Pons (tissue), 1 donor: Measurements from ENCODE around the gene CIB1.

Experiments
- DNase-seq: peaks from one replicate; pipeline ENCODE4 v3.0.0-alpha.2; 2016; ENCODE audit warnings: low spot score

The CIB1 gene

DNA sequence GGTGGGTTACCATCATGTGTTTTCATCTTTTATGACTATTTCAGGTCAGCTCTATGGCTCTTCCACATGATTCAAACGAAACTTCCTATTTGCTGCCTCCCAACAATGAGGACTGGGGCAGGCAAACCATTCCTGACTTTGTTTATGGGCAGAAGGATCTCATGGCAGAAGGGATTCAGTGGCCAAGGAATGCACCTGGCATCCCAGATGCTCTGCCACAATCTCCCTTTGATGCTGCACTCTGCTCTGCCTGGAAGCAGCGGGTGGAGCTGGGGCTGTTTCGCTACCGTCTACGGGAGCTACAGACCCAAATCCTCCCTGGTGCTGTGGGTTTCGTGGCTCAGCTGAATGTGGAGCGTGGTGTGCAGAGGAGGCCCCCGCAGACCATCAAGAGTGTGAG is 7.1 kb upstream of the CIB1 start:
- no peak for DNase-seq

GRCh38 chr15:90239371-90239770 is 5.6 kb upstream of the CIB1 start:
- DNase-seq, result no peak

GRCh38 chr15:90234096-90234988 is 601 bp upstream of the CIB1 start, which contains the start of gene GDPGP1:
GDPGP1 (plus strand) TSS chr15:90234209; CDS start chr15:90240909, 6,700 bp downstream.
- DNase-seq, result peak; percentile 38

DNA sequence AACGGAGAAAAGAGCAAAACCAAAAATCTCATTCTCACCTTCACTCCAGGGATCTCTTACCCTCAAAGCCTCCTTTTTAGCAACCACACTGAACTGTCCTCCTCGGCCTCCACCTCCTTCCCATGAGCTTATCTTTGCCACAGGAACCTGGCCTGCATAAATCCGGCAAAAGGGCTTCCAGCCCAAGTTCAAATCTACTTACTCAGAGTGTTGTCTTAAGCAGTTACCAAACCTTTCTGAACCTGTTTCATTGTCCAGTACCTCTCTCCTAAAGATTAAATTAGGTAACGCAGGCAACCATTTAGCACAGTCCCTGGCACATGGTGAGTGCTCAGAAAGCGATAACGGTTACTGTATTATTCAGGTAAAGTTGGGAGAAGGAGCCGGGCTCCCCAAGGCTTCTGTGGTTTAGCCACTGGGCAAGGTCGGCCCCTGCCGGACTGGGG is 777 bp downstream of the CIB1 start:
- peak; percentile 46 for DNase-seq

- DNase-seq, result no peak
These were observed 1.5 kb downstream of the CIB1 start for GRCh38 chr15:90232196-90232595.

GRCh38 chr15:90231028-90232017 is 2.4 kb downstream of the CIB1 start:
- DNase-seq, result peak; percentile 56

DNA sequence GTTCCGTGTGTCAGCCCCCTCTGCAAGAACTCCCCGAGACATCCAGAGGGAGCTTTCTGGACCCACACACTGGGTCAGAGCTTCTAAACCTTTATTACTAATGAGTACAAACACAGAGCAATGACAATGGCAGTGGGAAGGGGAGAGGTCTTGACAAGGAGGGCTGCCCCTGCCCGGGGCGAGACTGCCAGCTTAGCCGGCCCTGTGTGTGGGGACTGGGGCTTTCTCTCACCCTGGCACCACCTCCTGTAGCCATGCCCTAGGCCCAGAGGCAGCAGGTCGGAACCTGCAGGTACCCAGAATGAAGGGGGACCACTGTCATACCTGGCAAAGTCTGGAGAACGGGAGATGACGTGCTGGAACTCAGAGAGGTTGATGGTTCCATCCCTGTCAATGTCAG is 3.1 kb downstream of the CIB1 start:
- DNase-seq, result no peak

- DNase-seq, result no peak
These were observed 3.7 kb downstream of the CIB1 start for GRCh38 chr15:90230071-90230494.

DNA sequence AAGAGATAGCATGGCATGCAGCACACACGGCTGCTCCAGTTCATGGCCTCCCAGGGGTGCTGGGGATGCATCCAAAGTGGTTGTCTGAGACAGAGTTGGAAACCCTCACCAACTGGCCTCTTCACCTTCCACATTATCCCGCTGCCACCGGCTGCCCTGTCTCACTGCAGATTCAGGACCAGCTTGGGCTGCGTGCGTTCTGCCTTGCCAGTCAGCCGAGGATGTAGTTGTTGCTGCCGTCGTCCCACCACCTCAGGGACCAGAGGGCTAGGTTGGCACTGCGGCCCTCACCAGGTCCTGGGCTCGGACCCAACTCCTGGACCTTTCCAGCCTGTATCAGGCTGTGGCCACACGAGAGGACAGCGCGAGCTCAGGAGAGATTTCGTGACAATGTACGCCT is 4.8 kb downstream of the CIB1 start:
- no peak for DNase-seq

- DNase-seq, result no peak
These were observed 5.6 kb downstream of the CIB1 start for GRCh38 chr15:90227816-90228772.

- DNase-seq, result no peak
These were observed 6.4 kb downstream of the CIB1 start for GRCh38 chr15:90227336-90227735.

- DNase-seq, result no peak
These were observed 8.1 kb downstream of the CIB1 start for GRCh38 chr15:90225504-90226234.

DNA sequence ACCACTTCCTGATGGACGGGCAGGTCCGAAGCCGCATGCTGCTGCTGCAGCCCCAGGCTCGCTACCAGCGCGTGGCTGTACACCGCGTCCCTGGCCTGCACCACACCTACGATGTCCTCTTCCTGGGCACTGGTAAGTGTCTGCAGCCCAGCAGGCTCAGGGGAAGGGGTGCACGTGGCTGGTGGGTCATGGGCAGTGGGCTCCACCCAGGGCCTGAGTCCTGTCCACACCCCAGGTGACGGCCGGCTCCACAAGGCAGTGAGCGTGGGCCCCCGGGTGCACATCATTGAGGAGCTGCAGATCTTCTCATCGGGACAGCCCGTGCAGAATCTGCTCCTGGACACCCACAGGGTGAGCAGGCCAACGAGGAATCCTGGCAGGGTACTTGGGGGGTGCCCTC is 8.7 kb downstream of the CIB1 start:
- DNase-seq, result no peak

DNA sequence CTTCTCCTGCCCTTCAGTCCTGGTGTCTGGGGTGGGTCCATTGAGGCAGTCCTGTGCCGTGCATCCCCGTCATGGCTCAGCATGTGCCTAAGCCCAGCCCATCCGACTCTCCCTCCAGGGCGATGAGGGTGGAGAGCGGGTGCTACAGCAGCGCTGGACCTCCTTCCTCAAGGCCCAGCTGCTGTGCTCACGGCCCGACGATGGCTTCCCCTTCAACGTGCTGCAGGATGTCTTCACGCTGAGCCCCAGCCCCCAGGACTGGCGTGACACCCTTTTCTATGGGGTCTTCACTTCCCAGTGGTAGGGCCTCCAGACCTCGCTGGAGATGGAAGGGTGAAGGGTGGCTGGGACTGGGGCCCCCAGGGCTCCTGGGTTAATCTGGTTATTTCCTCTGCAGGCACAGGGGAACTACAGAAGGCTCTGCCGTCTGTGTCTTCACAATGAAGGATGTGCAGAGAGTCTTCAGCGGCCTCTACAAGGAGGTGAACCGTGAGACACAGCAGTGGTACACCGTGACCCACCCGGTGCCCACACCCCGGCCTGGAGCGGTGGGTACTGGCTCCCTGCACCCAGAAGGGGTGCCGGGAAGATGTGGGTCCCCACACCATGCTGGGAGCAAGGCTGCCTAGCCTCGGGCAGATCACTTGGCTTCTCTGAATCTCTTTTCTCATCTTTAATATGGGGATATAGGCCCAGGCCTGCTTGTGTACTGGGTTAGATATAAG is 10.1 kb downstream of the CIB1 start:
- DNase-seq, result no peak

GRCh38 chr15:90222547-90222946 is 11.2 kb downstream of the CIB1 start:
- DNase-seq, result no peak

- DNase-seq, result peak; percentile 87
These were observed 12.4 kb downstream of the CIB1 start for GRCh38 chr15:90221246-90221900.

- no peak for DNase-seq
These were observed 14.2 kb downstream of the CIB1 start for GRCh38 chr15:90219421-90220141.

- no peak for DNase-seq
These were observed 15.9 kb downstream of the CIB1 start for GRCh38 chr15:90217671-90218394.
